GF-D8 (cell line): ENCODE measurements around the gene HLA-DRB1.
"Not testable (repeated sequence)": the region's sequence is repeated elsewhere in the genome, so short reads cannot be mapped to it uniquely, and the experiment has no call there.

Source experiments
- DNase-seq: peaks from one replicate; lab custom pipeline; 2025; lab: John Stamatoyannopoulos, UW

Gene HLA-DRB1

DNA sequence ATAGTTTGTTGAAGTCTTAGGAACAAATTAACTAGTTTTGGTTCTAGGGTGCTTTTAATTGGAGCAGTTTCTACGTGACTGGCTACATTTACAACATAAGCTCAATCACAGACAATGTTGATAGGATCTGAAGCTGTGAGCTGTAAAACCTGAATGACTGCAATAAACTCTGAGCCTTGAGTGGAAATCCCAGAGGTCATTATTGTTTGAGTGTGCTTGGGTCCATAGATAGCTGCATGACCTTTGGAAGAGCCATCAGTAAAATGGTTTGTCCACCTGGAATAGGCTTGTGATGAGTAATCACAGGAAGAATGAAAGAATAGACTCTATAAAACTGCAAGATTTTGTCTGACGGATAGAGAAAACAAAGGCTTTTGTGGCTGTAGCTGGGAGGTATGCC, 26.7 kb downstream of the HLA-DRB1 start:
- DNase-seq = no peak

GRCh38 chr6:32559747-32560146, 29.9 kb downstream of the HLA-DRB1 start:
- no peak for DNase-seq

DNA sequence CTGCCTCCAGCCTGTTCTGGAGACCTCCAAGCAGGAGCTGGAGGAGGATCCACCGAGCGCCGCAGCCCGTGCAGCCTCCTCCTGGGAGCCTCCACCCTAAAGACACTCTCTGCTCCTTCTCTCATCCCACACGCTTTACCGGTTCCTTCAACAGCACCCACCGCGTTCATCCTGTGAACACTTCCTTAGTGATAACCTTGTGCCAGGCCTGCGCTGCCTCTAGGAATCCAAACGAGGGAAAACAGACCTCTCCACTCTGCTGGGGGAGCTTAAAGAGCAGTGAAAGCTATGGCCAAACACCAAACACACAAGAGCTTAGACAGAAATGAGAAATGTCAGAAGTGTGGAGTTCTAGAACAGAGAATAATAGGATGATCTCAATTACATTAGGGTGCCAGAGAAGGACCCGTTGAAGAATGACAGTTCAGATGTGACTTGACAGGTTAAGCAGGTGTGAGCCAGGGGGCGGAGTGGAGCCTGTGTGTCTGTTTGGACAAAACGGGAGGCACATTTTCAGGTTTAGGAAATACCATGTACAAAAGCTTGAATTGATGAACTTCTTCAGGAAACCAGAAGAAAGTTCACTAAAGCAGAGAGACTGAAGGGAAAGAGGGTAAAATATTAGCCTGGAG, 31.1 kb downstream of the HLA-DRB1 start:
- DNase-seq = no peak

- no peak for DNase-seq
Observed at GRCh38 chr6:32554116-32554965, 35.3 kb downstream of the HLA-DRB1 start.

GRCh38 chr6:32553037-32553742, 36.5 kb downstream of the HLA-DRB1 start:
- no peak for DNase-seq

DNA sequence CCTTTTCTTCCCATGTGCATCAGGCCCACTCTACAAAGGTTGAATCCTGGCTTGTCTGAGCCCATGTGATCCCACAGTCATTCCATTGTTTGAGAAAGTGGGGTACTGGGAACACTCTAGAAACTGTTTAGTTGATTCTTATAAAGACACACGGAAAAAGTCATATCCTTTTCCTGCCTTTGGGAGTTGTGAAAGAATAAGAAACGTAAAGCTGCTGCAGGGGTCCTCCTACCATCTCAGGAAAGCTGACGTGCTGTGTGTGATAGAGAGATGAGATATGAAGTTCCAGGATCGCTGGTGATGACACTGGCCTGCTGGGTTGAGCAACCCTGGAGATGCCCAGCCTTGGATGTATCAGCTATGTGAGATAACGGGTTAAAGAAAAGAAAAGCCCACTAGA, 38.2 kb downstream of the HLA-DRB1 start:
- no peak for DNase-seq

GRCh38 chr6:32539839-32540238, 49.8 kb downstream of the HLA-DRB1 start:
- no peak for DNase-seq

- DNase-seq = not testable (repeated sequence)
Observed at GRCh38 chr6:32530431-32530793, 59.2 kb downstream of the HLA-DRB1 start.

DNA sequence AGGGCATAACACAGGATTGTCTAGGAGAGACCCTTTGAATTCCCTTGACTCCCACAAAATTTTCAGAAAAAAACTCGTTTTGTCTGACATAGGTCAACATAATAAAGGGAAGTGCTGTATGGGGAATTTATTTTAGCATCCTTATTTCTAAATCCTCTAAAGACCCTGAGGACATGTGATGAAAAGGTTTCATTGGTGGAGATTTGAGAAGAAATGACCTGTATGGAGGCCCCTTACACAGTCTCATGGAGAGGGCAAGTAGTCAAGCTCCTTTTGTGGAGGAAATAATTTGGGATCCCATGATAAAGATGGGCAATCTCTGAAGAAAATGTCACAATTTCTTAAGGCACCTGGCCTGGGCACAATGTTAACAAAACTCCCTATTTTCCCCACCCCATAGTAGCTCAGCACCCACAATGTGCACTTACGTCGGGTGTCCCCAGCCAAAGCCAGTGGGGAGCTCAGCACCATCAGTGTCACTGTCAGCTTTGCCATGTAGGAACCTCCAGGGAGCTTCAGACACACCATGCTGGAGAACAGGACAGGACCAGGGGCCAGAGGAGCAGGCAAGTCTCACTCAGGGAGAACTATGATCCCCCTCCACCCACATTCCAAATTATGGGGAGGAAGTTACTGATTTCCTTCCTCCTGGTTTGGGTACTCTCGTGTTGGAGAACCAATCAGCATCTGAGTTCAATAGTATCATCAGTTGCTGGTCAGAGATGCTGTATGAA, 59.8 kb downstream of the HLA-DRB1 start, which contains the start of gene HLA-DRB5:
HLA-DRB5 (minus strand) TSS at position 591 of the 734 bp plus-strand sequence; CDS start at position 528, 63 bp downstream.
- no peak for DNase-seq
